Hematopoietic multipotent progenitor cell (in vitro differentiated cells): ENCODE results near the gene KIT. TPM values are rescaled to one million over a fixed set of nuclear protein-coding genes. Genes with fewer than 3 reads are reported as not detected.

ENCODE experiments used
- DNase-seq, 3 donors: peaks; one replicate each; pipeline ENCODE4 v3.0.0-alpha.2; 2011 to 2015; ENCODE audit warnings: low read depth in 2 of 3, low spot score in 2 of 3
- total RNA-seq: library from RNA; depleted of rRNA; stranded (reverse); fragments of >200 nt; gene quantifications from one replicate; pipeline ENCODE4 v1.2.3, GENCODE V29; 2012

Gene KIT
- total RNA-seq, 1 donor: 45.2 TPM

GRCh38 chr4:54741202-54741601 lies 83.4 kb downstream of the KIT start:
- DNase-seq: no peak

GRCh38 chr4:54742636-54743399 lies 85.1 kb downstream of the KIT start:
- peak in 1 of 3 donors; percentile 49 for DNase-seq

- DNase-seq: no peak
Measured at GRCh38 chr4:54743562-54743961, 85.8 kb downstream of the KIT start.

GRCh38 chr4:54744487-54744886 lies 86.7 kb downstream of the KIT start:
- DNase-seq: no peak

GRCh38 chr4:54745031-54745770 lies 87.4 kb downstream of the KIT start:
- no peak for DNase-seq

GRCh38 chr4:54746218-54746617 lies 88.5 kb downstream of the KIT start:
- peak in 1 of 3 donors; percentile 9 for DNase-seq

- no peak for DNase-seq
Measured at GRCh38 chr4:54750341-54750740, 92.6 kb downstream of the KIT start.

- DNase-seq: no peak
Measured at GRCh38 chr4:54754394-54754793, 96.6 kb downstream of the KIT start.

- no peak for DNase-seq
Measured at GRCh38 chr4:54764476-54764875, 106.7 kb downstream of the KIT start.

GRCh38 chr4:54767376-54767775 lies 109.6 kb downstream of the KIT start:
- no peak for DNase-seq

- no peak for DNase-seq
Measured at GRCh38 chr4:54773022-54773421, 115.3 kb downstream of the KIT start.

GRCh38 chr4:54779036-54779435 lies 121.3 kb downstream of the KIT start:
- no peak for DNase-seq

- DNase-seq: peak in 1 of 3 donors; percentile 17
Measured at GRCh38 chr4:54779476-54780148, 121.9 kb downstream of the KIT start.

- DNase-seq: peak in 1 of 3 donors; percentile 24
Measured at GRCh38 chr4:54780149-54780495, 122.4 kb downstream of the KIT start.

GRCh38 chr4:54781756-54782155 lies 124.0 kb downstream of the KIT start:
- DNase-seq: no peak

- no peak for DNase-seq
Measured at GRCh38 chr4:54783402-54784110, 125.8 kb downstream of the KIT start.

- peak in 1 of 3 donors; percentile 56 for DNase-seq
Measured at GRCh38 chr4:54784161-54784671, 126.5 kb downstream of the KIT start.
